Measurements from ENCODE around the gene ARHGAP32.
"Not testable (repeated sequence)": the region's sequence is repeated elsewhere in the genome, so short reads cannot be mapped to it uniquely, and the experiment has no call there.

Gene ARHGAP32

GRCh38 chr11:128927683-128928336, 264.3 kb downstream of the ARHGAP32 start:
- DNase-seq, result no peak

GRCh38 chr11:128927108-128927461, 265.0 kb downstream of the ARHGAP32 start:
- no peak for DNase-seq

GRCh38 chr11:128926437-128927107, 265.6 kb downstream of the ARHGAP32 start:
- no peak for DNase-seq

- no peak for DNase-seq
Measured at GRCh38 chr11:128926000-128926399, 266.1 kb downstream of the ARHGAP32 start.

GRCh38 chr11:128925250-128925600, 266.9 kb downstream of the ARHGAP32 start:
- no peak for DNase-seq

- no peak for DNase-seq
Measured at GRCh38 chr11:128924510-128925249, 267.4 kb downstream of the ARHGAP32 start.

GRCh38 chr11:128924104-128924503, 268.0 kb downstream of the ARHGAP32 start:
- no peak for DNase-seq

- no peak for DNase-seq
Measured at GRCh38 chr11:128921793-128922192, 270.3 kb downstream of the ARHGAP32 start.

- no peak for DNase-seq
Measured at GRCh38 chr11:128920666-128921065, 271.5 kb downstream of the ARHGAP32 start.

- DNase-seq, result not testable (repeated sequence)
Measured at GRCh38 chr11:128919635-128920034, 272.5 kb downstream of the ARHGAP32 start.

- no peak for DNase-seq
Measured at GRCh38 chr11:128919216-128919615, 272.9 kb downstream of the ARHGAP32 start.

GRCh38 chr11:128917144-128917724, 274.9 kb downstream of the ARHGAP32 start:
- no peak for DNase-seq

GRCh38 chr11:128916681-128917080, 275.4 kb downstream of the ARHGAP32 start:
- no peak for DNase-seq

- no peak for DNase-seq
Measured at GRCh38 chr11:128916037-128916572, 276.0 kb downstream of the ARHGAP32 start.

GRCh38 chr11:128915149-128915521, 277.0 kb downstream of the ARHGAP32 start:
- DNase-seq, result no peak

Data from KG1 (cell line).